Fibroblast of skin of left biceps (primary cell): ENCODE data around the gene SPOCK1.

Source experiments
- DNase-seq, 2 experiments: peaks; one replicate each; pipeline ENCODE4 v3.0.0-alpha.2; 2013; ENCODE audit warnings: low read depth in 2 of 2

Gene SPOCK1

DNA sequence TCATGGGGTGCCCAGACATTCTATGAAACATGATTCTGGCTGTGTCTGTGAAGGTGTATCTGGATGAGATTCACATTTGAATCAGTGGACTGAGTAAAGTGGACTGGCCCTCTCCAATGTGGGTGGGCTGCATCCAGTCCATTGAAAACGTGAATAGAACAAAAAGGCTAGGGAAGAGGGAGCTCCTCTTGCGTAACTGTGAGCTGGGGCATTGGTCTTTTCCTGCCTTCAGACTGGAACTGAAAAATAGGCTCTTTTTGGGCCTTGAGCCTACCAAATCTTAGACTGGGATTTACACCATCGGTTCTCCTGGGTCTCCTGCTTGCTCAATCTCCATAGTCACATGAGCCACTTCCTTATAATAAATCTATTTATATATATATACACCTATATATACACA is 170.1 kb downstream of the SPOCK1 start:
- DNase-seq = no peak

- no peak for DNase-seq
These were observed 170.7 kb downstream of the SPOCK1 start for GRCh38 chr5:137328463-137328862.

- DNase-seq = no peak
These were observed 173.4 kb downstream of the SPOCK1 start for GRCh38 chr5:137325721-137326120.

DNA sequence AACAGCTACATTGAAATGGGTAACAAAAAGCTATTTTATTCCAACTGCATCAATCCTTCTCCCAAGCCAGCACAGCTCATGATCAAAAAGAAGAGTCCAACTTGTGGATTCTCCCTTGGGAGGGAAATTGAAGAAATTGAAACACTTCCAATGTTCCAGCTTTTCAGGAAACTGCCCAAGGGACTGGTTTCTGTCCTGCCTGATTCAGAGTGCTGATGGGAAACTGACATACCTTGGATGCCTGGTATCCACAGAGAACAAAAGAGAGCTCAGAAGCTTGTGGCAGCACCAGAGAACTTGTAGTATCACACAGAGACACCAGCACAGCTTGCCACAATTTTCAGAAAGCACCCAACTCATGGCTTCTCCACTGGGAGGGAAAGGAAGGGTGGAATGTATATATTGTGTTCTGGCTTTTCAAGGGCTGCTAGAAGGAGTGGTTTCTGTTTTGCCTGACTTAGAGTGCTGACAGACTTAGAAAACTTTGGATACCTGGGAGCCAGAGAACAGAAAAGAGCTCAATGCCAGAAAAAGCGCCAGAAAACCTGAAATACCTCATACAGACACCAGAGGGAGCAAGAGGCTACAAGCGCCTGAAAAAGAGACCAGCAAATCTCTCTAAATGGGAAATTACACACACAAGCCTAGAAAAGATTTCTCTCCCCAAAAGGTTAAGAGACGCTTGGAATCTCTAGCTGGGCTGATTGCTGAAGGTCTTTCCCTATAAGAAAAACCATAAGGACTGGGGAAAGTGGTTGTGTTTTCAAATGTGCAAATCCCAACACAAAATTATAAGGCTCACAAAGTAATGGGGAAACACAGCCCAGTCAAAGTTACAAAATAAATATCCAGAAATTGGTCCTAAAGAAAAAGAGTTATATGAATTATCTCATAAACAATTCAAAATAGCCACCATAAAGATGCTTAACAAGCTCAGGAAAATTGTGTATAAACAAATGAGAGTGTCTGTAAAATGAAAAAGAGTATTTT is 178.8 kb downstream of the SPOCK1 start:
- DNase-seq = peak in 1 of 2 experiments; percentile 13

DNA sequence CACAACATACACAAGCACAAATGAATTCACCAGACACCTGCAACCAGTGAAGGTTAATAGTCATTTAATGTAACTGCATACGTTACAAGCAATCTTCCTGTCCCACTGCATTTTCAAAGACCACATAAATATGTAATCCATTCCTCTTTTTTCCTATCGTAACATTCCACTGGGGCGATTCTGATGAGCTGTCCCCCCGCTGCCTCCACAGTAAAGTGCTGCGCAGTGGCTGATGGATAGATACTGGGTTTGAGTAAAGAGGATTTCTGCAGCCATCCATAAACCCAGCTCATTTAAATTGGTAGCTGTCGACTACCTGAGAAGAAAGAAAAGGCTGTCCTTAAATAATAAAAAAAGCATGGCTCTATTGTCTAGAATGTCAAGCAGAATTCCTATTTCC is 181.1 kb downstream of the SPOCK1 start:
- no peak for DNase-seq

- DNase-seq = no peak
These were observed 182.8 kb downstream of the SPOCK1 start for GRCh38 chr5:137316346-137316736.

GRCh38 chr5:137315534-137316345 is 183.4 kb downstream of the SPOCK1 start:
- no peak for DNase-seq

DNA sequence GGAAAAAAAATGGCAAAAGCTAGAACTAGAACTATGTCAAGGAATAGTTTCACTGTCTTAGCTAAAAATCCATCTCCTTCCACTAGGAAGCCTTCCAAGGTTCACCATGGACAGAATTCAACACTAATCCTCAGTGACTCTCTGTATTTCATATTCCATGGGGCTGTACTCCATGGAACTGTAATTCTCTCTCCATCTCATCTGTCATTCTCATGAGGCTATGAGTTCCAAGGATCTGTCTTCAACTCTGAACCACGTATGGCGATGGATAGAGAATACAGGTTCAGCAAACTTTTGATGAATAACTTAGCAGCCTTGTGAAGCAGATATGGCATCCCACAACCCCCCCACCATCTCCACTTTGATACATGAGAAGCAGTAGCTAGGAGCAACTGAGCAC is 184.0 kb downstream of the SPOCK1 start:
- DNase-seq = no peak

GRCh38 chr5:137313526-137314175 is 185.5 kb downstream of the SPOCK1 start:
- DNase-seq = no peak

GRCh38 chr5:137312011-137312410 is 187.1 kb downstream of the SPOCK1 start:
- DNase-seq = no peak

DNA sequence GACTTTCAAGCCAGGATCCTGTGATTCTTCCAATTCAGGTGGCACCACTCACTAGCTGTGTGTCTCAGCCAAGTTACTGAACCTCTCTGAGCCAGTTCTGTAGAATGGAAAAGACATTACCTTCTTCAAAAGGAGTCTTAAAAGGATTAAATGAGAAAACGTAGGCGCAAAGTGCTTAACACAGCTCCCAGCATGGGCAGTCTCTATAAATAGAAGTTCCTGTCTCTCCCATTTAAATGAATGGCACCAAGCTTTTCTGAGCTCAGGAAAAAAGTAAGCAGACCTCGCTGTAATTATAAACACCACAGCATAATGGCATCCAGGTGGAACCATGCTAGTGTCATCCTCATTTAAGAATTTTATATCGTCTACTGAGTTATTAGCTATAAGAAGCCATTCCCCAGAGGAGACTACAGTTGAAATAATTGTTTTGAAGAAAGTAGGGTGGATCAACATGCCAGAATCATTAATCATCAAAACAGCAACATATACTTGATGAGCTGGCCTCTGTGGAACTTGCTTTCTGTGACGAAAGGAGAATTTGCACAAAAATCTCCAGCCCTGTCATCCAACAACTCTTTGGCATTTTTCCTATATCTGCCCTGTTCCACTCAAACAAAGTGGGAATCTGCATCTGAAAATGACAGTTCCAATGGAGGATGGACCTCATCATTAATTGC is 188.9 kb downstream of the SPOCK1 start:
- DNase-seq = peak; percentile 86 to 88

DNA sequence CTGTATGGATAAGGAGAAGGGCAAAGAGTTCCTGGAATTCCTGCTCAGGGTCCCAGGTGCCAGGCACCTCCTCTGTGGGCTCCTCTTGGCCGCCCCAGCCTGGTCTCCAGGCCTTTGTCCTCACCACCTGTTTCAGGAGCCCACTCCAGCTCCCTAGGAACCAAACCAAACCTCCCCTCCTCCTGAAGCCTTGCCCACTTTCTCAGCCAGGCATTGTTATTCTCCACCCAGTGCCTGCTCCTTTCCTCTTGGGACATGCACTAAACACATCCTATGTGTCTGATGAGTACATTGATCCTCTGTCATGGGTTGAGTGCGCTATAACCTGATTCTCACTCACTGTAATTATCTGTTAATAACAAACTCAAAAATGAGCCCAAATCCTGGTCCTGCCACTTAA is 189.8 kb downstream of the SPOCK1 start:
- no peak for DNase-seq

GRCh38 chr5:137308311-137308710 is 190.8 kb downstream of the SPOCK1 start:
- no peak for DNase-seq

- DNase-seq = no peak
These were observed 192.2 kb downstream of the SPOCK1 start for GRCh38 chr5:137306903-137307302.

DNA sequence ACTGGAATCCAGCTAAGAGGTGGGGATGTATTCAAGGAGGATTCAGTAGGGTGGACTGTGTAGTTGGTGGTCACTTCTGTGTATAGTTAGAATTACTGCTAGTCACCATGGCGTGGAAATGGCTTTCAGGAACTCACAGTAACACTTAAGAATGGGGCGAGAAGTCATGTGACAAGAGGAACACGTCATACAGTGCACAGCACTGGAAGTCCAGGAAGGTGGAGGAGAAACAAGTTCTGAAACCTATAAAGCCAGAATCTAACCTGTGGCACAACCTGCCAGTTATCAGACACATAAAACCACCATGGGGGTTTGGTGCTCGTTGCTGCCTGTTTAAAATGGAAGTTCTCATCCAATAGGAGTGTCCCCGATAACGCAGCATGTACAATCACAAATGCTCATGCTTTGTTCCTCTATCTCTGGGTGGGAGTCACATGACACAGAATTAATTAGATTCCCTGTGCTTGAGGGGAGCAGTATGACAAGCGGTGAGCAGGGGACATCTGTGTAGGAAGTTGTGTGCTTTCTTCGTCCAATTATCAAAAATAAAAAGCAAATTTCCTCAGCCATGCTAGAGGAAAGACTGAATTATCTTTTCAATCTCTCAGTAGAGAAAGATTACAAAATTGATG is 193.0 kb downstream of the SPOCK1 start:
- no peak for DNase-seq

- DNase-seq = no peak
These were observed 194.8 kb downstream of the SPOCK1 start for GRCh38 chr5:137304226-137304874.

DNA sequence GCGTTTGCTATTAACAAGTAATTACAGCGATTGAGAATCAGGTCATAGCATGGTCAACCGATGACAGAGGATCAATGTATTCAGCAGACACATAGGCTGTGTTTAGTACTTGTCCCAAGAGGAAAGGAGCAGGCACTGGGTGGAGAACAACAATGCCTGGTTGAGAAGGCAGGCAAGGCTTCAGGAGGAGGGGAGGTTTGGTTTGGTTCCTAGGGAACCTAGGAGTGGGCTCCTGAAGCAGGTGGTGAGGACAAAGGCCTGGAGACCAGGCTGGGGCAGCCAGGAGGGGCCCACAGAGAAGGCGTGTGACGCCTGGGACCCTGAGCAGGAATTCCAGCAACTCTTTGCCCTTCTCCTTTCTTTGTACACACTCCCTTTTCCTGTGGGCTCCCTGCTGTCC is 195.6 kb downstream of the SPOCK1 start:
- DNase-seq = no peak

DNA sequence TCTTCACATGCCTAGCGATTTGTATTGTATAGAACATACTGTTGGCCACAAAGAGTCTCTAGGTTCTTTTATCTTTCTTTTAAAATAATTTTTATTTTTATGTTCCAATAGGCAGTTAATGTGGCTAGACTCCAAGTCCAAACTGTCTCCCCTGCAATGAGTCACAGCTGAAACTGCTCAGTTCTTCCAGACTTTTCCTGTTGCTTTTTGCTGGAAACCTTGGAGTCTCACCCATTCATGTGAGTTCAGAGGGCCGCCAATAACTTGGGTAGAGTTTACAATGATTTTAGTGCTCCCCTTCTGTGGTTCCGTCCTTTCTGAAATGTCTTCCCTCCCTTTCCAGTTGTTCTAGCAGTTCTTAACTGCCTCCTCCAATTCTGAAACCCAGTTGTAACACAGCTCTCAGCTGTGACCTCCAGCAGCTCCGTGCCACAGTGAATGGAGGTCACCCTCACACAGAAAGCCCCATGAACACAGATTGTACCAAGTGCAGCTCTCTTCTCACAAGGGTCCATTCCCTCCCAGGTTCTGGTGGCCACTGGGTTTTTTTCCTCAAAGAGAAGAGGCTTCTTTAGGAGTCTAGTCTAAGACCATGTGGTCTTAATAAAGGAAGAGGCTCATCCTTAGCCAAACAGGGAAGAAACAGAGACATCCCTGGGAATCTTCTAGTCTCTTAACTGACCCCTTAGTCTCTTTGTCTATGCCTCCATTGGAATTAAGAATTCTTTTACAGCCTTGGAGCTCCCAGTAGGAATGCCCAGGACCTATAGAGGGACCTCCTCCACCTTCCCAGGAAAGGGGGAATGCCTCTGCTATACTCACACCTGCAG is 198.5 kb downstream of the SPOCK1 start:
- DNase-seq = peak; percentile 29 to 38

- DNase-seq = no peak
These were observed 202.8 kb downstream of the SPOCK1 start for GRCh38 chr5:137296213-137296781.
